ENCODE measurements around the gene VAV3. TPM values are rescaled to one million over a fixed set of nuclear protein-coding genes. Genes with fewer than 3 reads are reported as not detected.

Gene VAV3
- total RNA-seq, 1 experiment from 2014 or later, result 0.57 TPM

DNA sequence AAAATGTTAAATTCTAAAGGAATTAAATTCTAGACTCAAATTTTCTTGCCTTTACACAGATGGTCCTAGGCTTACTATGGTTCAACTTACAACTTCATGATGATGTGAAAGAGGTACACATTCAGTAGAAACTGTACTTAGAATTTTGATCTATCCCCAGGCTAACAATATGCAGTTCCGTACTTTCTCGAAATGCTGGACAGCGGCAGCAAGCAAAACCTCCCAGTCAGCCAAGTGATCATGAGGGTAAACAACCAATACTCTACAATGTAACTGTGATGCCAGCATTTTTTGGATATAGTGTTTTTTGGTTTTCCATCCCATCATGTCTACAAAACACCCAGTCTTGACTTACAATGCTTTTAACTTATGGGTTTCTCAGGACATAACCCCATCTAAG, 25.7 kb downstream of the VAV3 start:
- no peak overlapping the region for H3K4me3 Mint-ChIP-seq (ENCODE audit: unreplicated experiment)
- Histone ChIP-seq H3K4me3 (ENCODE audit: low read depth, low read length) (no peak overlapping the region), H3K4me1 (no peaks in the 10 kb centered on the region), H3K9me3 (no peaks in the 10 kb centered on the region), H3K27me3 (replicated peaks; ENCODE audit: control insufficient read depth, insufficient read depth, low read length) (no peaks in the 10 kb centered on the region), H3K36me3 (ENCODE audit: control insufficient read depth, insufficient read depth, low read length) (no peaks in the 10 kb centered on the region)
- intact Hi-C loops (cut with micrococcal nuclease; ENCODE audit: unreplicated experiment), result no loop called here
- H3K27ac Mint-ChIP-seq (ENCODE audit: unreplicated experiment), result no peak overlapping the region
- DNase-seq, result no peak
- TF ChIP-seq, protein P1, sequence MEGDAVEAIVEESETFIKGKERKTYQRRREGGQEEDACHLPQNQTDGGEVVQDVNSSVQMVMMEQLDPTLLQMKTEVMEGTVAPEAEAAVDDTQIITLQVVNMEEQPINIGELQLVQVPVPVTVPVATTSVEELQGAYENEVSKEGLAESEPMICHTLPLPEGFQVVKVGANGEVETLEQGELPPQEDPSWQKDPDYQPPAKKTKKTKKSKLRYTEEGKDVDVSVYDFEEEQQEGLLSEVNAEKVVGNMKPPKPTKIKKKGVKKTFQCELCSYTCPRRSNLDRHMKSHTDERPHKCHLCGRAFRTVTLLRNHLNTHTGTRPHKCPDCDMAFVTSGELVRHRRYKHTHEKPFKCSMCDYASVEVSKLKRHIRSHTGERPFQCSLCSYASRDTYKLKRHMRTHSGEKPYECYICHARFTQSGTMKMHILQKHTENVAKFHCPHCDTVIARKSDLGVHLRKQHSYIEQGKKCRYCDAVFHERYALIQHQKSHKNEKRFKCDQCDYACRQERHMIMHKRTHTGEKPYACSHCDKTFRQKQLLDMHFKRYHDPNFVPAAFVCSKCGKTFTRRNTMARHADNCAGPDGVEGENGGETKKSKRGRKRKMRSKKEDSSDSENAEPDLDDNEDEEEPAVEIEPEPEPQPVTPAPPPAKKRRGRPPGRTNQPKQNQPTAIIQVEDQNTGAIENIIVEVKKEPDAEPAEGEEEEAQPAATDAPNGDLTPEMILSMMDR (IDR thresholded peaks at IDR 0.05; ENCODE audit: insufficient read depth in 1 of 2, low read depth in 1 of 2, low read length in 1 of 2, severe bottlenecking in 1 of 2, unreplicated experiment in 1 of 2), result no peak
- BruUV-seq (replicated peaks), result no TSS peak
- H3K9me3 Mint-ChIP-seq (ENCODE audit: unreplicated experiment), result no peaks in the 10 kb centered on the region
- CTCF ChIA-PET, result no interaction called here
- peaks cover 7% of the 10 kb centered on the region for H3K4me1 Mint-ChIP-seq (ENCODE audit: low read depth, unreplicated experiment)
- peaks cover 3% of the 10 kb centered on the region for H3K27me3 Mint-ChIP-seq (ENCODE audit: insufficient read depth, unreplicated experiment)
- POLR2A ChIA-PET, result no interaction called here
- no peaks in the 10 kb centered on the region for H3K36me3 Mint-ChIP-seq (ENCODE audit: insufficient read depth, unreplicated experiment)

DNA sequence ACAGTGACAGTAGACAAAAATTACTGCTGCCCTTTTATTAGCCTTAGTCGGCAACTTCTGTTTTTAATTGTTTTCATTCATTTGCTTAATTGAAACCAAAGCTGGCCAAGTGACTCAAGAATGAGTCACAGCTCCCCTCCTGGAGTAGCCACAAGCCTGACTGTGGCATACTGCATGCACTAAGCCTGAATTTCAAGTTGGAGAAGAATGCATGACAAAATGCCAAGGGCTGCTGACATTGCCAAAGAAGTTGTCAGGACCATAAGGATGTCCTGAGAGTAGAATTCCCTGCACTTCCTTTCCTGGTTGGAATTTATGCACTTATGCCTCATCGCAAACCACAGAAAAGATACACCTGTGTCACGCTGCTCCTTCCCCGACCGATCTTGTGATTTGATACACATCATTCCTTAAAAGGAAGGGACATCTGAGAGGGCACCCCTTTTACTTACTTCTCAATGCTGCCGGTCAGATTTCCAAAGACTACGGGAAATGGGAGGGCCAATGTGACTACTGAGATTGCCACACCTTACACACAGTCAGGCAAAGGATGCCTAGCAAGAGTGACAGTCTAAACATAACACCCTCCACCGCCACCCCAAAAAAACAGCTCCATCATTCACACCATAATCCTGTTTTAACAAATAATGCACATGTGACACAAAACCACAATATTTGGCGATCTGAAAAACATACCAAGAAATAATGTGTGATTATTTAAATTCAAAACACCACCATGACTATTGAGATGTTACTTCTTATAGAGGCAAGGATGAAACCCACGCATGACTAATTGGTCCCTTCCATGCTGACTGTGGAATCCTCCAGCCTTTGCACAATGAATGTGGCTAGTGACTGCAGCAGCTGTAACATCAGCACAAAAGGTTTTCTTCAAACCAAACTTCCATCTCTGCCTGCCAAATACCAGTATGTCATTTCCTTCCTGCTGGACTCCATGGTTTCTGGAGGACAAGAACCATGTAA, 28.2 kb downstream of the VAV3 start:
- DNase-seq, result no peak
- Mint-ChIP-seq H3K9me3 (ENCODE audit: unreplicated experiment) (no peaks in the 10 kb centered on the region), H3K36me3 (ENCODE audit: insufficient read depth, unreplicated experiment) (no peaks in the 10 kb centered on the region), H3K27ac (ENCODE audit: unreplicated experiment) (no peak overlapping the region), H3K4me1 (ENCODE audit: low read depth, unreplicated experiment) (peaks cover 7% of the 10 kb centered on the region), H3K4me3 (ENCODE audit: unreplicated experiment) (no peak overlapping the region), H3K27me3 (ENCODE audit: insufficient read depth, unreplicated experiment) (peaks cover 1% of the 10 kb centered on the region)
- TF ChIP-seq, protein P1 (IDR thresholded peaks at IDR 0.05; ENCODE audit: insufficient read depth in 1 of 2, low read depth in 1 of 2, low read length in 1 of 2, severe bottlenecking in 1 of 2, unreplicated experiment in 1 of 2), result no peak
- intact Hi-C loops (cut with micrococcal nuclease; ENCODE audit: unreplicated experiment), result no loop called here
- Histone ChIP-seq H3K4me1 (no peaks in the 10 kb centered on the region), H3K27me3 (replicated peaks; ENCODE audit: control insufficient read depth, insufficient read depth, low read length) (no peaks in the 10 kb centered on the region), H3K4me3 (ENCODE audit: low read depth, low read length) (no peak overlapping the region), H3K9me3 (no peaks in the 10 kb centered on the region), H3K36me3 (ENCODE audit: control insufficient read depth, insufficient read depth, low read length) (no peaks in the 10 kb centered on the region)
- POLR2A ChIA-PET, result no interaction called here
- CTCF ChIA-PET, result no interaction called here
- no TSS peak for BruUV-seq (replicated peaks)

DNA sequence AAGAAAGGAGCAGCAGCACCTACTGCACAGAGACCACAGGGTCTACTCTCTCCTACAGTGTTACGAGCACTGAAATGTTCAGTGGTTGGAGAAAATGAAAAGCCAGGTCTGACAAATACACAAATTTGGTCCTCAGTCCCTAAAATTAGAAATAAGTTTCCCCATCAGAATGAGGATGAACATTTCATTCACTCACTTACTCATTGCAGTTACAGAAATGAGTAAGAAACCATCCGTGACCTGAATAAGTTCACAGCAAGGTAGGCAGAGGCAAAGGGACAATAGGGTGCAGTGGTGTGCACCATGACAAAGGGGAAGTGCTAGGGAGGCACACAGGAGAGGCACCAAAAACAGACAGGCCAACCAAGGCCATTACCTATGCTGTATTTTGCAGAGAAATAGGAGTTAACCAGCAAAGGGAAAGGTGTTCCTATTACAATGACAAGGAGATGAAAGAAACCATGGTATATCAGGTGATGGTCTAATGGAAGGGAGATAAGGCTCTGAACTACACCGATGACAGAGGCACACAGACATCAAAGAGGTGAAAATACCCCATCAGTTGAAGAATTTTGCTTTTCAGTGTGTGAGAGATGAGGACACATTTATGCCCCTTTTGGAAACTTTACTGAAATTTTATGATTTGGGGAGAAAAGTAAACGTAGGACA, 29.4 kb downstream of the VAV3 start:
- Mint-ChIP-seq H3K27me3 (ENCODE audit: insufficient read depth, unreplicated experiment) (no peaks in the 10 kb centered on the region), H3K27ac (ENCODE audit: unreplicated experiment) (no peak overlapping the region), H3K36me3 (ENCODE audit: insufficient read depth, unreplicated experiment) (no peaks in the 10 kb centered on the region), H3K4me3 (ENCODE audit: unreplicated experiment) (no peak overlapping the region), H3K4me1 (ENCODE audit: low read depth, unreplicated experiment) (peaks cover 7% of the 10 kb centered on the region), H3K9me3 (ENCODE audit: unreplicated experiment) (no peaks in the 10 kb centered on the region)
- no peaks in the 10 kb centered on the region for H3K4me1 ChIP-seq
- DNase-seq, result no peak
- intact Hi-C loops (cut with micrococcal nuclease; ENCODE audit: unreplicated experiment), result no loop called here
- CTCF ChIA-PET, result no interaction called here
- TF ChIP-seq, protein P1 (IDR thresholded peaks at IDR 0.05; ENCODE audit: insufficient read depth in 1 of 2, low read depth in 1 of 2, low read length in 1 of 2, severe bottlenecking in 1 of 2, unreplicated experiment in 1 of 2), result no peak
- H3K4me3 ChIP-seq (ENCODE audit: low read depth, low read length), result no peak overlapping the region
- H3K9me3 ChIP-seq, result no peaks in the 10 kb centered on the region
- POLR2A ChIA-PET, result no interaction called here
- H3K36me3 ChIP-seq (ENCODE audit: control insufficient read depth, insufficient read depth, low read length), result no peaks in the 10 kb centered on the region
- no peaks in the 10 kb centered on the region for H3K27me3 ChIP-seq (replicated peaks; ENCODE audit: control insufficient read depth, insufficient read depth, low read length)
- no TSS peak for BruUV-seq (replicated peaks)

All from Caco-2 (cell line).